ENCODE measurements around the gene PLPP1.

GRCh38 chr5:55377810-55378209 lies 157.0 kb downstream of the PLPP1 start:
- TF ChIP-seq CTCF (conservative IDR thresholded peaks at IDR 0.05) (no peak), ZFX (IDR thresholded peaks at IDR 0.05) (no peak)

All from C4-2B (cell line).